NCI-H460 (cell line): Measurements from ENCODE around the gene VAMP2. TPM values are rescaled to one million over a fixed set of nuclear protein-coding genes. Genes with fewer than 3 reads are reported as not detected.

Experiments used
- DNase-seq: peaks from one replicate; pipeline ENCODE4 v3.0.0-alpha.2; 2016; ENCODE audit warnings: low read depth; ENCODE audit errors: extremely low read depth
- polyA plus RNA-seq: library from polyadenylated mRNA; depleted of rRNA; stranded (reverse); fragments of >200 nt; gene quantifications from 2 replicates; pipeline ENCODE4 v1.2.3, GENCODE V29; 2014; cell fraction: nucleus; rRNA removed
- total RNA-seq: library from RNA; depleted of rRNA; stranded (reverse); fragments of >200 nt; shearing (Covaris generic); gene quantifications from 2 replicates; pipeline ENCODE4 v1.2.3, GENCODE V29; 2014; rRNA removed

The VAMP2 gene
- total RNA-seq = 6.0 and 8.0 TPM in 2 replicates
- 22.7 and 31.1 TPM in 2 replicates for polyA plus RNA-seq

GRCh38 chr17:8162233-8162996 is at the start of gene VAMP2:
VAMP2 (minus strand) TSS chr17:8162948; CDS start chr17:8162879, 69 bp downstream.
- peak; percentile 63 for DNase-seq

GRCh38 chr17:8210761-8211458 is 48.2 kb upstream of the VAMP2 start:
- no peak for DNase-seq

- DNase-seq = peak; percentile 97
Measured at GRCh38 chr17:8209907-8210760, 47.4 kb upstream of the VAMP2 start, which contains the start of gene AURKB. AURKB (minus strand) TSS chr17:8210575; CDS start chr17:8210224, 351 bp downstream.

GRCh38 chr17:8206536-8206935 is 43.8 kb upstream of the VAMP2 start:
- no peak for DNase-seq

- no peak for DNase-seq
Measured at GRCh38 chr17:8204761-8205555, 42.2 kb upstream of the VAMP2 start.

GRCh38 chr17:8192070-8192815 is 29.5 kb upstream of the VAMP2 start:
- DNase-seq = peak; percentile 95

- DNase-seq = no peak
Measured at GRCh38 chr17:8190506-8190905, 27.8 kb upstream of the VAMP2 start.

GRCh38 chr17:8189711-8190477 is 27.1 kb upstream of the VAMP2 start, which contains the start of gene BORCS6:
BORCS6 (minus strand) TSS chr17:8190180; CDS start chr17:8190140, 40 bp downstream.
- peak; percentile 98 for DNase-seq

- DNase-seq = no peak
Measured at GRCh38 chr17:8189041-8189710, 26.4 kb upstream of the VAMP2 start.

- no peak for DNase-seq
Measured at GRCh38 chr17:8188263-8188839, 25.6 kb upstream of the VAMP2 start.

GRCh38 chr17:8187517-8188262 is 24.9 kb upstream of the VAMP2 start:
- DNase-seq = peak; percentile 99

- DNase-seq = peak; percentile 96
Measured at GRCh38 chr17:8186787-8187516, 24.2 kb upstream of the VAMP2 start.

- no peak for DNase-seq
Measured at GRCh38 chr17:8186446-8186786, 23.7 kb upstream of the VAMP2 start.

GRCh38 chr17:8185582-8186445 is 23.1 kb upstream of the VAMP2 start:
- peak; percentile 77 for DNase-seq

GRCh38 chr17:8176998-8177731 is 14.4 kb upstream of the VAMP2 start:
- no peak for DNase-seq
